ENCODE data around the gene PLEKHN1. TPM values are rescaled to one million over a fixed set of nuclear protein-coding genes. Genes with fewer than 3 reads are reported as not detected.
"Not testable (repeated sequence)": the region's sequence is repeated elsewhere in the genome, so short reads cannot be mapped to it uniquely, and the experiment has no call there.

PLEKHN1 gene
- polyA plus RNA-seq, 3 donors: 0.20 to 0.47 (median 0.40) TPM

- DNase-seq (ENCODE audit: extremely low read depth in 1 of 11, low read depth in 9 of 11, low spot score in 4 of 11): no peak
Observed at GRCh38 chr1:1014799-1015681, 48.8 kb downstream of the PLEKHN1 start.

- not testable (repeated sequence) for DNase-seq (ENCODE audit: extremely low read depth in 1 of 11, low read depth in 9 of 11, low spot score in 4 of 11)
Observed at GRCh38 chr1:1017397-1018320, 51.4 kb downstream of the PLEKHN1 start.

GRCh38 chr1:1018321-1018685, 52.0 kb downstream of the PLEKHN1 start:
- DNase-seq (ENCODE audit: extremely low read depth in 1 of 11, low read depth in 9 of 11, low spot score in 4 of 11): not testable (repeated sequence)

- DNase-seq (ENCODE audit: extremely low read depth in 1 of 11, low read depth in 9 of 11, low spot score in 4 of 11): peak in 8 of 11 donors; percentile 70 to 88 (median 84)
Observed at GRCh38 chr1:1019122-1019999, 53.1 kb downstream of the PLEKHN1 start.

GRCh38 chr1:1020000-1020404, 53.7 kb downstream of the PLEKHN1 start, which contains the start of gene AGRN:
Gene AGRN, plus strand, starts transcription at chr1:1020120. Its CDS starts 53 bp downstream, at chr1:1020173.
- DNase-seq (ENCODE audit: extremely low read depth in 1 of 11, low read depth in 9 of 11, low spot score in 4 of 11): no peak

GRCh38 chr1:1020415-1021009, 54.2 kb downstream of the PLEKHN1 start:
- no peak for DNase-seq (ENCODE audit: extremely low read depth in 1 of 11, low read depth in 9 of 11, low spot score in 4 of 11)

GRCh38 chr1:1021010-1021919, 55.0 kb downstream of the PLEKHN1 start:
- peak in 1 of 11 donors; percentile 66 for DNase-seq (ENCODE audit: extremely low read depth in 1 of 11, low read depth in 9 of 11, low spot score in 4 of 11)

- DNase-seq (ENCODE audit: extremely low read depth in 1 of 11, low read depth in 9 of 11, low spot score in 4 of 11): no peak
Observed at GRCh38 chr1:1021920-1022259, 55.6 kb downstream of the PLEKHN1 start.

GRCh38 chr1:1022302-1023009, 56.2 kb downstream of the PLEKHN1 start:
- DNase-seq (ENCODE audit: extremely low read depth in 1 of 11, low read depth in 9 of 11, low spot score in 4 of 11): no peak

- DNase-seq (ENCODE audit: extremely low read depth in 1 of 11, low read depth in 9 of 11, low spot score in 4 of 11): no peak
Observed at GRCh38 chr1:1023700-1024099, 57.4 kb downstream of the PLEKHN1 start.

GRCh38 chr1:1024149-1024770, 58.0 kb downstream of the PLEKHN1 start:
- DNase-seq (ENCODE audit: extremely low read depth in 1 of 11, low read depth in 9 of 11, low spot score in 4 of 11): no peak

GRCh38 chr1:1024771-1025699, 58.8 kb downstream of the PLEKHN1 start:
- DNase-seq (ENCODE audit: extremely low read depth in 1 of 11, low read depth in 9 of 11, low spot score in 4 of 11): peak in 4 of 11 donors; percentile 76 to 84 (median 80)
